Activated CD8-positive, alpha-beta T cell treated with anti-CD3 and anti-CD28 coated beads for 36 hours (primary cell): Measurements from ENCODE around the gene NPDC1. TPM values are rescaled to one million over a fixed set of nuclear protein-coding genes. Genes with fewer than 3 reads are reported as not detected.

Source experiments
- ATAC-seq: fragments of 200-7000 bp; cut with Tn5 transposase; one replicate; pipeline ENCODE4 v1.10.0; 2021; ENCODE audit warnings: mild to moderate bottlenecking, moderate library complexity
- CTCF ChIA-PET: fragments of 350-600 bp; sonication (Branson Sonifier 250); formaldehyde crosslinking; loops from one replicate; lab custom pipeline; 2021; ENCODE audit warnings: antibody characterized with exemption; lab: Charles Lee
- POLR2A ChIA-PET: fragments of 350-600 bp; sonication (Branson Sonifier 250); formaldehyde crosslinking; loops from one replicate; lab custom pipeline; 2021; ENCODE audit warnings: antibody characterized with exemption; lab: Charles Lee
- DNase-seq: peaks from one replicate; pipeline ENCODE4 v3.0.0-alpha.2; 2020
- H3K27ac Mint-ChIP-seq: one replicate; pipeline ENCODE4 v1.8.0; 2021; ENCODE audit warnings: mild to moderate bottlenecking, mixed read lengths
- H3K27me3 Mint-ChIP-seq: one replicate; pipeline ENCODE4 v1.8.0; 2021; ENCODE audit warnings: mixed read lengths
- H3K36me3 Mint-ChIP-seq: one replicate; pipeline ENCODE4 v1.8.0; 2021; ENCODE audit warnings: low read depth, mixed read lengths
- H3K4me1 Mint-ChIP-seq: one replicate; pipeline ENCODE4 v1.8.0; 2021; ENCODE audit warnings: low read depth, mixed read lengths
- H3K4me3 Mint-ChIP-seq: one replicate; pipeline ENCODE4 v1.8.0; 2021; ENCODE audit warnings: mild to moderate bottlenecking, moderate library complexity, mixed read lengths
- H3K9me3 Mint-ChIP-seq: one replicate; pipeline ENCODE4 v1.8.0; 2021; ENCODE audit warnings: mixed read lengths
- CTCF ChIP-seq: fragments of 200-600 bp; IDR thresholded peaks from one replicate; pipeline ENCODE4 v1.8.0; 2022; ENCODE audit warnings: antibody characterized with exemption, mild to moderate bottlenecking
- intact Hi-C: fragments of 100-400 bp; cut with micrococcal nuclease; formaldehyde crosslinking; loops from one replicate; pipeline ENCODE4 v1.10.0; 2022
- total RNA-seq, 2 experiments: library from RNA; stranded (reverse); gene quantifications; one replicate each; pipeline ENCODE4 v1.2.3, GENCODE V29; 2021

NPDC1 gene
- total RNA-seq, 2 experiments from 2014 or later: 18.2 to 21.2 TPM

- Mint-ChIP-seq H3K27me3 (peaks cover 7% of the 10 kb centered on the region), H3K27ac (no peak overlapping the region), H3K9me3 (no peaks in the 10 kb centered on the region), H3K36me3 (no peaks in the 10 kb centered on the region), H3K4me1 (no peaks in the 10 kb centered on the region), H3K4me3 (no peak overlapping the region)
- ATAC-seq (no peak), DNase-seq (no peak)
- intact Hi-C loops: no loop called here
- ChIA-PET POLR2A (no interaction called here), CTCF (interaction anchor here (2.3 to 4.4 kb wide), 3 partner anchors 11 to 22 kb away, joined by 11 to 30 read pairs (median 20); partner anchors contain the start of gene SAPCD2)
- no peak for TF ChIP-seq CTCF
Measured at GRCh38 chr9:137056739-137057415, 10.9 kb upstream of the NPDC1 start.

- CTCF ChIA-PET: interaction anchor here (1.2 to 3.1 kb wide), 4 partner anchors 9 to 21 kb away, joined by 5 to 20 read pairs (median 9); partner anchors contain the start of gene NPDC1
- Mint-ChIP-seq H3K27ac (no peak overlapping the region), H3K36me3 (no peaks in the 10 kb centered on the region), H3K4me3 (no peak overlapping the region), H3K4me1 (no peaks in the 10 kb centered on the region), H3K27me3 (peaks cover 7% of the 10 kb centered on the region), H3K9me3 (no peaks in the 10 kb centered on the region)
- POLR2A ChIA-PET: interaction anchor here (0.8 to 1.7 kb wide), 4 partner anchors 9 to 16 kb away, joined by 3 to 5 read pairs (median 3); partner anchors contain the start of gene SAPCD2
- ATAC-seq (no peak), DNase-seq (no peak)
- TF ChIP-seq CTCF: no peak
- intact Hi-C loops: no loop called here
Measured at GRCh38 chr9:137055385-137056364, 9.7 kb upstream of the NPDC1 start.

GRCh38 chr9:137054932-137055384, 9.0 kb upstream of the NPDC1 start:
- no peaks in the 10 kb centered on the region for H3K4me1 Mint-ChIP-seq
- TF ChIP-seq CTCF: no peak
- CTCF ChIA-PET: interaction anchor here (1.2 to 3.1 kb wide), 4 partner anchors 8 to 20 kb away, joined by 5 to 20 read pairs (median 9); partner anchors contain the start of gene NPDC1
- no peak overlapping the region for H3K4me3 Mint-ChIP-seq
- intact Hi-C loops: no loop called here
- no peaks in the 10 kb centered on the region for H3K9me3 Mint-ChIP-seq
- no peak for ATAC-seq
- no peaks in the 10 kb centered on the region for H3K36me3 Mint-ChIP-seq
- POLR2A ChIA-PET: interaction anchor here (1.1 to 1.7 kb wide), 2 partner anchors 8 to 16 kb away, joined by 3 to 5 read pairs; no protein-coding TSS in a partner anchor
- H3K27ac Mint-ChIP-seq: no peak overlapping the region
- no peak for DNase-seq
- H3K27me3 Mint-ChIP-seq: peaks cover 13% of the 10 kb centered on the region

- Mint-ChIP-seq H3K4me3 (no peak within 1 kb of the TSS), H3K9me3 (no peaks in the 10 kb centered on the region), H3K36me3 (no peaks in the 10 kb centered on the region), H3K27ac (no peak within 1 kb of the TSS), H3K4me1 (no peaks in the 10 kb centered on the region), H3K27me3 (peaks cover 20% of the 10 kb centered on the region)
- intact Hi-C loops: no loop called here
- ChIA-PET CTCF (interaction anchor here (2.3 to 3.1 kb wide), 3 partner anchors 13 to 22 kb away, joined by 5 to 20 read pairs (median 11); partner anchors contain the start of gene UAP1L1), POLR2A (interaction anchor here (1.3 to 1.7 kb wide), 2 partner anchors 17 to 27 kb away, joined by 3 to 5 read pairs; no protein-coding TSS in a partner anchor)
- TF ChIP-seq CTCF: no peak
- ATAC-seq (peak; percentile 66), DNase-seq (peak; percentile 58)
Measured at GRCh38 chr9:137053944-137054931, 8.3 kb upstream of the NPDC1 start, which contains the start of gene ENTPD2. ENTPD2 (minus strand) TSS chr9:137054061; CDS start chr9:137053997, 64 bp downstream.
